Measurements from ENCODE around the gene ZNF558.
"Not testable (repeated sequence)": the region's sequence is repeated elsewhere in the genome, so short reads cannot be mapped to it uniquely, and the experiment has no call there.

The ZNF558 gene

GRCh38 chr19:8794823-8795222 lies 37.3 kb downstream of the ZNF558 start:
- no peak for DNase-seq (ENCODE audit: low spot score)

- not testable (repeated sequence) for DNase-seq (ENCODE audit: low spot score)
These were observed 58.5 kb downstream of the ZNF558 start for GRCh38 chr19:8773587-8773986.

DNA sequence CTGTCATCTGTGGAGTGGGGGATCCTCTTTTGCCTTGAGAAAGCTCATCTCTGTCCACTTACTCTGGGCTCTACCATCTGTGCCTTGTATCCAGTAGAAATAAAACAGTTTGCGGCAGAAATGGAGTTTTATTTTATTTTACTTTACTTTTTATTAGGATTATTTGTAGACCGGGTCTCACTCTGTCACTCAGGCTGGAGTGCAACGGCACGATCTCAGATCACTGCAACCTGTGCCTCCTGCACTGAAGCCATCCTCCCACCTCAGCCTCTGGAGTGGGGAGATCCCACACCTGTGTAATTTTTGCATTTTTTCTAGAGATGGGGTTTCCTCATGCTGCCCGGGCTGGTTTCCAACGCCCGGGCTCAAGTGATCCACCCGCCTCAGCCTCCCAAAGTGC lies 62.8 kb downstream of the ZNF558 start:
- DNase-seq (ENCODE audit: low spot score) = not testable (repeated sequence)

- not testable (repeated sequence) for DNase-seq (ENCODE audit: low spot score)
These were observed 64.8 kb downstream of the ZNF558 start for GRCh38 chr19:8767257-8767656.

All from kidney capillary endothelial cell (primary cell).